ENCODE measurements around the gene CD84. TPM values are rescaled to one million over a fixed set of nuclear protein-coding genes. Genes with fewer than 3 reads are reported as not detected.

The CD84 gene
- total RNA-seq, 2 donors from 2014 or later: 1.3 to 3.0 TPM

DNA sequence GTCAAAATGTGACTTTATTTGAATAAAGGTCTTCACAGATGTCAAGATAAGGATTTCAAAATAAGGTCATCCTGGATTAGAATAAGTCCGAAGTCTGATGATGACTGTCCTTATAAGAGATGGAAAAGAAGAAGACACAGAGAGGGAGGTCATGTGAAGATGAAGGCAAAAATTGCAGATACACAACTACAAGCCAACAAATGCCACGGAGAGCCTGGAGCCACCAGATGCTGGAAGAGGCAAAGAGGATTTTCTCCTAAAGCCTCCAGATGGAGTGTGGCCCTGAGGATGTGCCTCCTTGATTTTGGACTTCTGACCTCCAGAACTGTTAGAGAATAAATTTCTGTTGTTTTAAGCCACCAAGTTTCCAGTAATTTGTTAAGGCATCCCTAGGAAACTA is 36.4 kb upstream of the CD84 start:
- no peaks in the 10 kb centered on the region for H3K9me3 ChIP-seq
- no peak overlapping the region for H3K9ac ChIP-seq (ENCODE audit: low read depth in 2 of 2, low read length in 2 of 2)
- H3K4me3 ChIP-seq: no peak overlapping the region
- H3K36me3 ChIP-seq: no peaks in the 10 kb centered on the region
- H3K27me3 ChIP-seq: no peaks in the 10 kb centered on the region
- no peaks in the 10 kb centered on the region for H3K4me1 ChIP-seq
- intact Hi-C loops (cut with DNase I): no loop called here
- no peak for DNase-seq
- H3K27ac ChIP-seq: no peak overlapping the region
- TF ChIP-seq, protein P1, sequence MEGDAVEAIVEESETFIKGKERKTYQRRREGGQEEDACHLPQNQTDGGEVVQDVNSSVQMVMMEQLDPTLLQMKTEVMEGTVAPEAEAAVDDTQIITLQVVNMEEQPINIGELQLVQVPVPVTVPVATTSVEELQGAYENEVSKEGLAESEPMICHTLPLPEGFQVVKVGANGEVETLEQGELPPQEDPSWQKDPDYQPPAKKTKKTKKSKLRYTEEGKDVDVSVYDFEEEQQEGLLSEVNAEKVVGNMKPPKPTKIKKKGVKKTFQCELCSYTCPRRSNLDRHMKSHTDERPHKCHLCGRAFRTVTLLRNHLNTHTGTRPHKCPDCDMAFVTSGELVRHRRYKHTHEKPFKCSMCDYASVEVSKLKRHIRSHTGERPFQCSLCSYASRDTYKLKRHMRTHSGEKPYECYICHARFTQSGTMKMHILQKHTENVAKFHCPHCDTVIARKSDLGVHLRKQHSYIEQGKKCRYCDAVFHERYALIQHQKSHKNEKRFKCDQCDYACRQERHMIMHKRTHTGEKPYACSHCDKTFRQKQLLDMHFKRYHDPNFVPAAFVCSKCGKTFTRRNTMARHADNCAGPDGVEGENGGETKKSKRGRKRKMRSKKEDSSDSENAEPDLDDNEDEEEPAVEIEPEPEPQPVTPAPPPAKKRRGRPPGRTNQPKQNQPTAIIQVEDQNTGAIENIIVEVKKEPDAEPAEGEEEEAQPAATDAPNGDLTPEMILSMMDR (IDR thresholded peaks at IDR 0.05): no peak

DNA sequence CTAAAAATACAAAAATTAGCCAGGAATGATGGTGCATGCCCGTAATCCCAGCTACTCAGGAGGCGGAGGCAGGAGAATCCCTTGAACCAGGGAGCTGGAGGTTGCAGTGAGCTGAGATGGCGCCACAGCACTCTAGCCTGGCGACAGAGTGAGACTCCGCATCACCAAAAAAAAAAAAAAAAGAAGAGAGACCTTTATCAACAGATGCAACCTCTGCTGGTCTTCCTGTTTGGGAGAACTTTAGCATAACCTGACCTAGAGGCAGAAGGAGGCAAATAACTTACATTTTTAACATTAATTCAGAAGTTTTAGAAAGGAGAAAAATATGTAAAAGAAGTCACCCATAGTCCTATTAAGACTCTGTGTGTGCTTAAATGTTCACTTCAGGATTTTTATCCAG is 35.1 kb upstream of the CD84 start:
- intact Hi-C loops (cut with DNase I): loop anchor here (5.0 kb wide), 1 partner anchor 48 kb away; no protein-coding TSS in a partner anchor
- no peaks in the 10 kb centered on the region for H3K27me3 ChIP-seq
- no peak overlapping the region for H3K4me3 ChIP-seq
- no peak overlapping the region for H3K9ac ChIP-seq (ENCODE audit: low read depth in 2 of 2, low read length in 2 of 2)
- TF ChIP-seq, protein P1 (IDR thresholded peaks at IDR 0.05): no peak
- no peaks in the 10 kb centered on the region for H3K4me1 ChIP-seq
- no peaks in the 10 kb centered on the region for H3K36me3 ChIP-seq
- no peak for DNase-seq
- no peak overlapping the region for H3K27ac ChIP-seq
- H3K9me3 ChIP-seq: no peaks in the 10 kb centered on the region

DNA sequence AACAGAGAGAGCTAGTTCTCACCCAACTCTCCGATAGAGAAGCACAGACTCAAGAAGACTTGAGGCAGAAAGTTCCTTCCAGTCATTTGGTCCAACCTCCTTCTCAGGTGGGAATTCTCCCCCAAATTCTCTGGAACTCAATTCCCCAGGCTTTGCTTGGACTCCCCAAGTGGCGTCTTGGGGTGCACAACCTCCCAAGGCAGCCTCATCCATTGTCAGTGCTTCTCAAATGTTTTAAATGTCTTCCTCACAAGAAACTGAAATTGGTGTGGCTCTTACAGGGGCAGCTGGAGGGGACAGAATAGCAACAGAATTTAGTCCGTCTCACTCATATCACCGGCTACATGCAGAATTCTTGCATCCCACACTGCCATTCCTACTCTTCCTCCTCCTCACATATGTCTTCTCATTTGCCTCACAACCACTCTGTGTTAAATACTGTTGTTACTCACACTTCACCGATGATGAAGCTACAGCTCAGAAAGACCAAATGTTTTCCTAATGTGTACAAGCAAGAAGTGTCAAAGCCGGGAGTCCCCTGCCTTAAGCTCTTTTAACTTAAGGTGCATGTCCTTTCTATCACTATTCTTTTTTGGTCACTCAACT is 33.4 kb upstream of the CD84 start:
- Histone ChIP-seq H3K36me3 (no peaks in the 10 kb centered on the region), H3K9ac (ENCODE audit: low read depth in 2 of 2, low read length in 2 of 2) (no peak overlapping the region), H3K4me3 (no peak overlapping the region), H3K9me3 (no peaks in the 10 kb centered on the region), H3K27me3 (no peaks in the 10 kb centered on the region), H3K27ac (no peak overlapping the region), H3K4me1 (no peaks in the 10 kb centered on the region)
- no peak for DNase-seq
- TF ChIP-seq, protein P1 (IDR thresholded peaks at IDR 0.05): no peak
- intact Hi-C loops (cut with DNase I): loop anchor here (5.0 kb wide), 1 partner anchor 50 kb away; no protein-coding TSS in a partner anchor

DNA sequence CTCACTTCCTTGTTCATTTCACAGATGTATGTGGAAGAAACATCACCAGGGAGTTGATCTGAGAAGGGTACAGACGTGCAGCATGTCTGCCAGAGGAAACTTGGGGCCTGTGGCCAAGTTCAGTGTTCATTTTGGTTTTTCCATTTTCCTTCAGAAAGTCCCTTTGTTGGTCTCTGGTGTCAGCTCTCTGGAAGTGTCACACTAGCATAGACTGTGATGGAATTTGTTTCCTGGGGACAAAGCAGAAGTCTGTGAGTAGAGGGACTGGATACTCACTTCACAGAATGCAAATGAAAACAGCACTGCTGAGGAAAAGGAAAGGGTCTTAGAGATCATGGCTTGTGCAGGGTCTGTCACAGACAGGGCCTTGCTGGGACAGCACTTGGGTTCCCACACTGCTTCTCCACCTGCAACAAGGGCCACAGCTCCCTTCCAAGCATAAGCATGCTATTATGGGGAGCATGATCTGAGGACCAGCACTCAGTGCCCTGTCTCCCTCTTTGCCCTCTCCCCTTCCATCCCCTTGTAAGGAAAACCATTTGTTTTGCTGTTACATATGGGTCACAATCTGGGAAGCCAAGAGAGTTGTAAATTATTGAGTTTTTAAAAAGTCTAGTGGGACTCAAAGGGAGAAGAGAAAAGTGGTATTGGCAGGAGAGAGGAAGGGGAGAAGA is 31.4 kb upstream of the CD84 start:
- TF ChIP-seq, protein P1 (IDR thresholded peaks at IDR 0.05): no peak
- H3K27me3 ChIP-seq: no peaks in the 10 kb centered on the region
- H3K9me3 ChIP-seq: no peaks in the 10 kb centered on the region
- no peak for DNase-seq
- H3K4me1 ChIP-seq: no peaks in the 10 kb centered on the region
- no peak overlapping the region for H3K4me3 ChIP-seq
- H3K27ac ChIP-seq: no peak overlapping the region
- no peaks in the 10 kb centered on the region for H3K36me3 ChIP-seq
- intact Hi-C loops (cut with DNase I): loop anchor here (5.0 kb wide), 1 partner anchor 52 kb away; no protein-coding TSS in a partner anchor
- no peak overlapping the region for H3K9ac ChIP-seq (ENCODE audit: low read depth in 2 of 2, low read length in 2 of 2)

DNA sequence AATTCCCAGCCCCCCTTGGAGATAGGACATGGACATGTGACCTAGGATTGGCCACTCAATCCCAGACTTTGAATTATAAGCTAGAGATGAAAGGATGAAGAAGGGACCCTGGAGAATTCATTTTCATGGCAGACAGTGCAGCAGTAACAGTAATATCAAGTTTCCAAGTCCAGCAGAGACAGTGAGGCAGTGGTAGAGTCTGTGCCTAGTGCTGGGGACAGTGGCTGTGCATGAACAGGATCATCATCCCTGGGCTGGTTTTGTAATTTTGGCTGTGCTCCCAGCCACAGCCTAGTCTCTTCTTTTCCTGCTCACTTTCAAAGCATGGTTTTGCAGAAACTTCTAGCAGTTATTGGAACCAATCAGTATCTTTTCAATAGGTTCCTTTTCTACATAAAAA is 29.6 kb upstream of the CD84 start:
- intact Hi-C loops (cut with DNase I): loop anchor here (10.0 kb wide), 2 partner anchors 64 to 114 kb away; no protein-coding TSS in a partner anchor
- no peaks in the 10 kb centered on the region for H3K4me1 ChIP-seq

More for the DNA sequence above, 29.6 kb upstream of the CD84 start:
- no peak overlapping the region for H3K27ac ChIP-seq
- H3K36me3 ChIP-seq: no peaks in the 10 kb centered on the region
- TF ChIP-seq, protein P1 (IDR thresholded peaks at IDR 0.05): no peak
- no peak overlapping the region for H3K9ac ChIP-seq (ENCODE audit: low read depth in 2 of 2, low read length in 2 of 2)
- DNase-seq: no peak
- H3K4me3 ChIP-seq: no peak overlapping the region
- H3K9me3 ChIP-seq: no peaks in the 10 kb centered on the region
- no peaks in the 10 kb centered on the region for H3K27me3 ChIP-seq
